Endothelial cell of umbilical vein (primary cell): Measurements from ENCODE around the gene RBM17. TPM values are rescaled to one million over a fixed set of nuclear protein-coding genes. Genes with fewer than 3 reads are reported as not detected.

ENCODE experiments used
- BruUV-seq: library from RNA; stranded (reverse); fragments of 400-500 nt; replicated peaks from 2 replicates; lab custom pipeline; 2021; lab: Mats Ljungman, UMichigan
- CTCF ChIA-PET: fragments of 300-600, 350-600 bp; sonication (Branson Sonifier 250); formaldehyde crosslinking; loops from one replicate; lab custom pipeline; 2021; ENCODE audit warnings: antibody characterized with exemption, inconsistent platforms; lab: Charles Lee
- POLR2A ChIA-PET: fragments of 300-600, 350-600 bp; sonication (Branson Sonifier 250); formaldehyde crosslinking; loops from one replicate; lab custom pipeline; 2021; ENCODE audit warnings: antibody characterized with exemption, inconsistent platforms; lab: Charles Lee
- DNase-seq: peaks from one replicate; pipeline ENCODE4 v3.0.0-alpha.2; 2011; ENCODE audit warnings: low read depth, low spot score
- FAIRE-seq: peaks from 2 replicates; lab custom pipeline; 2011; peaks lifted over from hg19 to GRCh38; lab: Jason Lieb, UNC
- H2AFZ ChIP-seq: 2 replicates; pipeline ENCODE4 v1.6.0; 2012; ENCODE audit warnings: low read depth, low read length, control low read depth, inconsistent platforms
- H3K27ac ChIP-seq: 2 replicates; pipeline ENCODE4 v1.5.1; 2011; ENCODE audit warnings: low read depth, mild to moderate bottlenecking, control low read depth, low read length, moderate library complexity; ENCODE audit not compliant: insufficient read depth
- H3K27me3 ChIP-seq, 2 experiments: 2 replicates each; pipeline versions ENCODE4 v1.6.0 to v1.6.1; 2011; ENCODE audit warnings: low read length in 2 of 2, mixed read lengths in 1 of 2; ENCODE audit not compliant: control insufficient read depth in 2 of 2, insufficient read depth in 2 of 2
- H3K36me3 ChIP-seq, 2 experiments: 2 replicates in 1 of 2; 3 replicates in 1 of 2; pipeline ENCODE4 v1.5.1; 2011; ENCODE audit warnings: low read length in 2 of 2, mild to moderate bottlenecking in 1 of 2, moderate library complexity in 1 of 2; ENCODE audit not compliant: control insufficient read depth in 2 of 2, insufficient read depth in 2 of 2; ENCODE audit errors: extremely low read depth in 1 of 2
- H3K4me1 ChIP-seq: 3 replicates; pipeline ENCODE4 v1.5.1; 2011; ENCODE audit warnings: mild to moderate bottlenecking, low read length; ENCODE audit not compliant: control insufficient read depth, insufficient read depth; ENCODE audit errors: extremely low read depth
- H3K4me2 ChIP-seq: 2 replicates; pipeline ENCODE4 v1.6.1; 2011; ENCODE audit warnings: low read length, control low read depth, mixed read lengths; ENCODE audit not compliant: insufficient read depth
- H3K4me3 ChIP-seq, 3 experiments: fragments of 200-600 bp in 1 of 3; sonication (generic), shearing (Covaris generic) in 1 of 3; replicated peaks in 1 of 3; 2 replicates each; pipeline ENCODE4 v1.5.1; 2011 to 2016; ENCODE audit warnings: control low read depth in 3 of 3, low read length in 3 of 3, mild to moderate bottlenecking in 2 of 3, inconsistent platforms in 1 of 3, low read depth in 1 of 3, moderate library complexity in 1 of 3; ENCODE audit not compliant: insufficient read depth in 1 of 3
- H3K79me2 ChIP-seq: 2 replicates; pipeline ENCODE4 v1.6.0; 2012; ENCODE audit warnings: low read length, inconsistent platforms; ENCODE audit not compliant: control insufficient read depth, insufficient read depth
- H3K9ac ChIP-seq: replicated peaks from 2 replicates; pipeline ENCODE3; 2011; ENCODE audit warnings: low read length, control low read depth; ENCODE audit not compliant: insufficient read depth; ENCODE audit errors: extremely low read depth
- H3K9me1 ChIP-seq: replicated peaks from 3 replicates; pipeline ENCODE4 v1.6.0; 2011; ENCODE audit warnings: mild to moderate bottlenecking, low read length; ENCODE audit not compliant: control insufficient read depth, insufficient read depth; ENCODE audit errors: extremely low read depth
- H3K9me3 ChIP-seq: replicated peaks from 2 replicates; pipeline ENCODE4 v1.5.1; 2012; ENCODE audit warnings: low read length, inconsistent platforms; ENCODE audit not compliant: control insufficient read depth, insufficient read depth
- H4K20me1 ChIP-seq: replicated peaks from 2 replicates; pipeline ENCODE3; 2011; ENCODE audit warnings: mild to moderate bottlenecking, low read length; ENCODE audit not compliant: control insufficient read depth, insufficient read depth; ENCODE audit errors: extremely low read depth
- CTCF ChIP-seq, 2 donors: IDR thresholded peaks; 1 replicate in 1 of 2; 2 replicates in 1 of 2; pipeline ENCODE4 v1.5.1; 2011; ENCODE audit warnings: low read length in 2 of 2, mild to moderate bottlenecking in 2 of 2, moderate library complexity in 2 of 2, control low read depth in 1 of 2, inconsistent platforms in 1 of 2, low read depth in 1 of 2; ENCODE audit not compliant: insufficient read depth in 1 of 2; ENCODE audit errors: extremely low read depth in 1 of 2
- EZH2 ChIP-seq: IDR thresholded peaks from 2 replicates; pipeline ENCODE4 v1.6.1; 2012; ENCODE audit warnings: borderline replicate concordance, low read depth, mild to moderate bottlenecking, moderate library complexity, low read length, inconsistent platforms; ENCODE audit not compliant: severe bottlenecking
- FOS ChIP-seq: IDR thresholded peaks from 2 replicates; pipeline ENCODE4 v1.6.1; 2011; ENCODE audit warnings: mild to moderate bottlenecking, low read length, moderate library complexity, borderline replicate concordance; ENCODE audit not compliant: insufficient read depth
- GATA2 ChIP-seq: IDR thresholded peaks from 2 replicates; pipeline ENCODE4 v1.7.0; 2011; ENCODE audit warnings: low read depth, mild to moderate bottlenecking, moderate library complexity, mixed read lengths, low read length; ENCODE audit not compliant: insufficient read length, insufficient read depth
- JUN ChIP-seq: IDR thresholded peaks from 2 replicates; pipeline ENCODE4 v1.6.1; 2011; ENCODE audit warnings: borderline replicate concordance, low read depth; ENCODE audit not compliant: insufficient read length, insufficient read depth
- MAX ChIP-seq: IDR thresholded peaks from 2 replicates; pipeline ENCODE4 v1.6.1; 2011; ENCODE audit not compliant: insufficient read depth, insufficient read length
- MYC ChIP-seq: IDR thresholded peaks from one replicate; pipeline ENCODE4 v1.6.1; 2011; ENCODE audit warnings: mild to moderate bottlenecking, low read depth, low read length
- POLR2A ChIP-seq: IDR thresholded peaks from 2 replicates; pipeline ENCODE4 v1.6.1; 2012; ENCODE audit warnings: low read depth, mild to moderate bottlenecking, control low read depth, low read length
- POLR2AphosphoS5 ChIP-seq: IDR thresholded peaks from 2 replicates; pipeline ENCODE4 v1.6.1; 2012; ENCODE audit warnings: low read depth, mild to moderate bottlenecking, control low read depth, low read length, moderate library complexity; ENCODE audit not compliant: insufficient read depth
- dilution Hi-C: fragments of 300-500 bp; cut with MboI; formaldehyde crosslinking; loops from one replicate; pipeline ENCODE4 v1.15.0; 2019; ENCODE audit warnings: low sequenced_read_pairs; ENCODE audit not compliant: extremely low pct_ligation_motif_present
- intact Hi-C: fragments of 100-400 bp; cut with micrococcal nuclease; formaldehyde crosslinking; loops from one replicate; pipeline ENCODE4 v1.10.0; 2022
- polyA plus RNA-seq, 4 experiments: library from polyadenylated mRNA; depleted of rRNA in 3 of 4; stranded (reverse) in 3 of 4; unstranded in 1 of 4; fragments of >200 nt; gene quantifications; 2 replicates each; pipeline versions ENCODE4 v1.2.1 to v1.2.3, GENCODE V29; 2011 to 2012; ENCODE audit warnings: missing spikeins in 1 of 4
- total RNA-seq: library from RNA; stranded (reverse); gene quantifications from 2 replicates; pipeline ENCODE4 v1.2.3, GENCODE V29; 2021

RBM17 gene
- total and polyA plus RNA-seq, 2 donors (not counting 3 experiments of a cell fraction or from before 2014, with no cell fraction given), result 23.1 to 148 TPM

- dilution Hi-C loops, result no loop called here
- ChIA-PET CTCF (interaction anchor here (1.2 kb wide), 1 partner anchor 18 kb away, joined by 4 read pairs; no protein-coding TSS in a partner anchor), POLR2A (interaction anchor here (0.6 kb wide), 1 partner anchor 86 kb away, joined by 3 read pairs; no protein-coding TSS in a partner anchor)
- FAIRE-seq, result no peak
- no peak overlapping the region for H3K4me2 ChIP-seq
- no peaks in the 10 kb centered on the region for H4K20me1 ChIP-seq
- peaks cover 0 to 6% of the 10 kb centered on the region in 2 experiments for H3K27me3 ChIP-seq
- no peak for DNase-seq
- intact Hi-C loops, result no loop called here
- TF ChIP-seq POLR2AphosphoS5 (no peak), POLR2A (no peak), MAX (no peak), GATA2 (no peak), FOS (no peak), MYC (no peak), EZH2 (no peak), CTCF (IDR thresholded peaks at IDR 0.05; ENCODE audit: extremely low read depth in 1 of 2, insufficient read depth in 1 of 2, low read depth in 1 of 2, low read length in 2 of 2) (no peak), JUN (no peak)
- H2AFZ ChIP-seq, result no peak overlapping the region
- no peak overlapping the region for H3K9ac ChIP-seq
- no peaks in the 10 kb centered on the region for H3K79me2 ChIP-seq
- H3K4me1 ChIP-seq, result no peaks in the 10 kb centered on the region
- H3K4me3 ChIP-seq, result no peak overlapping the region
- H3K27ac ChIP-seq, result no peak overlapping the region
- H3K9me3 ChIP-seq, result no peaks in the 10 kb centered on the region
- no peaks in the 10 kb centered on the region for H3K36me3 ChIP-seq
- H3K9me1 ChIP-seq, result no peaks in the 10 kb centered on the region
- BruUV-seq, result no TSS peak
These were observed 20.8 kb upstream of the RBM17 start for GRCh38 chr10:6068006-6068405.
